Measurements from ENCODE around the gene C11orf16.

- TF ChIP-seq CTCF (conservative IDR thresholded peaks at IDR 0.05 in 1 of 2, IDR thresholded peaks at IDR 0.05 in 1 of 2; ENCODE audit: low read depth in 1 of 2, low read length in 2 of 2) (no peak), EZH2 (IDR thresholded peaks at IDR 0.05; ENCODE audit: low read length, missing control alignments) (no peak)
Observed at GRCh38 chr11:8930456-8931175, 2.1 kb downstream of the C11orf16 start.
